ENCODE data around the gene ART3.

ART3 gene

DNA sequence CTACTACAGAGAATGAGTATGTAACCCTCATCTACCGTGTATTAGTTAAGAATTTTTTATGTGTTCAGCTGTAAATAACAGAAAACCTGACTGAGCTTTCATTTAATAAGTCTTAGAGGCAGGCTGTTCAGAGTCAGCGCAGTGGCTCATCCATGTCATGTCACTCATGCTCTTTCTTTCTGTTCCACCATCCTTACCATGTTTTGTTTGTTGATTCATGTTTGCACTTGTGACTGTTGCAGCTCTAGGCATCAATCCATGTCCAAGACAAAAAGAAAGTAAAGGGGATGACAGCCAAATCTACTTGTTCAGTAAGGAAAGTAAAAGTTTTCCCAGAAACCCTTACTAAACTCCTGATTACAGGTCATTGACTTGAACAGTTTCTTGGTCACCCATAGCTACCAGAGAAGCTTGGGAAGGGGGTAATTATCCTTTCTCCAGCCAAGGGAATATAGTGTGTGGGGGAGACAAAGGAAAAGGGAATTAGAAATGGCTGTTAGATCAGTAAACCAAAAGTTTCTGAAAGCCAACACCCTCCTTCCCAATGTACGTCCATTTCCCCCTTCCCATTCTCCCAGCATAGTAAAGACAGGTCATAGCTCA lies 9.0 kb downstream of the ART3 start:
- Histone ChIP-seq H3K27me3 (ENCODE audit: control insufficient read depth, insufficient read depth, low read length) (no peaks in the 10 kb centered on the region), H3K27ac (ENCODE audit: low read depth, low read length) (no peak overlapping the region), H3K9ac (ENCODE audit: low read length) (no peak overlapping the region), H3K36me3 (ENCODE audit: control insufficient read depth, insufficient read depth, low read length) (no peaks in the 10 kb centered on the region), H3K4me3 (ENCODE audit: low read length) (no peak overlapping the region), H3K4me1 (ENCODE audit: control insufficient read depth, insufficient read depth, low read length) (no peaks in the 10 kb centered on the region)

DNA sequence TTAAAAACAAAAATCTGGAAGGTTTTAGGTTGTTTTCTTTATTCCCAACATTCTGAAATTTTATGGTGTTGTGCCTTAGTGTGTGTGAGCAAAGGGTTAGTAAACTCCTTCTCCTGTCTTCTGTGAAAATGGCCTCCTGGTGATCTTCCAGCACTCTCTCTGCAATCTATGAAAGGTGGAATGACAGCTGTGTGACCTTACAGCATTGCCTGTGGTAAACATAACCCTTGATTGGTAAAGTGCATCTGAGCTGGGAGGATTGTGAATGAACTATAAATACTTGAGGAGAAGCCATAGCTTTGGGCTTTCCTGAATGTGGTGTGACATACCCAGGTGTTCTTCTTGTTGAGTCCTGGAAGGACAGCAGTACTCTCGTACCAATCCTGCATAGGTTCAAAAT lies 10.0 kb downstream of the ART3 start:
- no peak overlapping the region for H3K9ac ChIP-seq (ENCODE audit: low read length)
- H3K27ac ChIP-seq (ENCODE audit: low read depth, low read length) = no peak overlapping the region
- no peaks in the 10 kb centered on the region for H3K27me3 ChIP-seq (ENCODE audit: control insufficient read depth, insufficient read depth, low read length)
- no peaks in the 10 kb centered on the region for H3K36me3 ChIP-seq (ENCODE audit: control insufficient read depth, insufficient read depth, low read length)
- H3K4me3 ChIP-seq (ENCODE audit: low read length) = no peak overlapping the region
- no peaks in the 10 kb centered on the region for H3K4me1 ChIP-seq (ENCODE audit: control insufficient read depth, insufficient read depth, low read length)

GRCh38 chr4:76087007-76087769 lies 12.7 kb downstream of the ART3 start:
- H3K4me1 ChIP-seq (ENCODE audit: control insufficient read depth, insufficient read depth, low read length) = no peaks in the 10 kb centered on the region
- H3K36me3 ChIP-seq (ENCODE audit: control insufficient read depth, insufficient read depth, low read length) = no peaks in the 10 kb centered on the region
- no peak overlapping the region for H3K4me3 ChIP-seq (ENCODE audit: low read length)
- H3K27me3 ChIP-seq (ENCODE audit: control insufficient read depth, insufficient read depth, low read length) = no peaks in the 10 kb centered on the region
- no peak overlapping the region for H3K9ac ChIP-seq (ENCODE audit: low read length)
- no peak overlapping the region for H3K27ac ChIP-seq (ENCODE audit: low read depth, low read length)

DNA sequence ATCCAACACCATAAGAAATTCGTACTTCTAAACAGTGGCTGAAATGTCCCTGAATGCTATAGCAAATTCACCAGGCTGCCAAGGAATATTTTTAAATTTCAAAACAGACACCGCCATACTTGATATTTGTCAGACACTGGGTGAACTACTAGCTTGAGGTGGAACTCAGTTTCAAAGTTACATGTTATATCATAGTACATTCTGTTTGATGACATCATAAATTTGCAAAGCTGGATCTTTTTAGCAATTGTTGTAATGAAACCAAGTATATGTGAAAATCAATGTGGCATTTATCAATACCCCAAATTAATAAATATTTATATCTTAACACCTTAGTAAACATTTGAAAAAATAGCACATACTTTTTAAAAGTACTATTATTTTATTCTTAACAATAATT lies 14.2 kb downstream of the ART3 start:
- Histone ChIP-seq H3K27ac (ENCODE audit: low read depth, low read length) (no peak overlapping the region), H3K4me1 (ENCODE audit: control insufficient read depth, insufficient read depth, low read length) (no peaks in the 10 kb centered on the region), H3K4me3 (ENCODE audit: low read length) (no peak overlapping the region), H3K27me3 (ENCODE audit: control insufficient read depth, insufficient read depth, low read length) (no peaks in the 10 kb centered on the region), H3K9ac (ENCODE audit: low read length) (no peak overlapping the region), H3K36me3 (ENCODE audit: control insufficient read depth, insufficient read depth, low read length) (no peaks in the 10 kb centered on the region)

GRCh38 chr4:76090241-76090691 lies 15.8 kb downstream of the ART3 start:
- Histone ChIP-seq H3K36me3 (ENCODE audit: control insufficient read depth, insufficient read depth, low read length) (no peaks in the 10 kb centered on the region), H3K4me3 (ENCODE audit: low read length) (no peak overlapping the region), H3K9ac (ENCODE audit: low read length) (no peak overlapping the region), H3K4me1 (ENCODE audit: control insufficient read depth, insufficient read depth, low read length) (no peaks in the 10 kb centered on the region), H3K27ac (ENCODE audit: low read depth, low read length) (no peak overlapping the region), H3K27me3 (ENCODE audit: control insufficient read depth, insufficient read depth, low read length) (no peaks in the 10 kb centered on the region)

GRCh38 chr4:76091052-76091451 lies 16.5 kb downstream of the ART3 start:
- Histone ChIP-seq H3K27ac (ENCODE audit: low read depth, low read length) (no peak overlapping the region), H3K27me3 (ENCODE audit: control insufficient read depth, insufficient read depth, low read length) (no peaks in the 10 kb centered on the region), H3K36me3 (ENCODE audit: control insufficient read depth, insufficient read depth, low read length) (no peaks in the 10 kb centered on the region), H3K9ac (ENCODE audit: low read length) (no peak overlapping the region), H3K4me3 (ENCODE audit: low read length) (no peak overlapping the region), H3K4me1 (ENCODE audit: control insufficient read depth, insufficient read depth, low read length) (no peaks in the 10 kb centered on the region)

- no peak overlapping the region for H3K4me3 ChIP-seq (ENCODE audit: low read length)
- H3K27ac ChIP-seq (ENCODE audit: low read depth, low read length) = no peak overlapping the region
- H3K4me1 ChIP-seq (ENCODE audit: control insufficient read depth, insufficient read depth, low read length) = no peaks in the 10 kb centered on the region
- no peaks in the 10 kb centered on the region for H3K36me3 ChIP-seq (ENCODE audit: control insufficient read depth, insufficient read depth, low read length)
- no peak overlapping the region for H3K9ac ChIP-seq (ENCODE audit: low read length)
- H3K27me3 ChIP-seq (ENCODE audit: control insufficient read depth, insufficient read depth, low read length) = no peaks in the 10 kb centered on the region
Observed at GRCh38 chr4:76095568-76095967, 21.1 kb downstream of the ART3 start.

GRCh38 chr4:76096076-76096475 lies 21.6 kb downstream of the ART3 start:
- H3K27me3 ChIP-seq (ENCODE audit: control insufficient read depth, insufficient read depth, low read length) = no peaks in the 10 kb centered on the region
- H3K4me1 ChIP-seq (ENCODE audit: control insufficient read depth, insufficient read depth, low read length) = no peaks in the 10 kb centered on the region
- no peak overlapping the region for H3K27ac ChIP-seq (ENCODE audit: low read depth, low read length)
- no peak overlapping the region for H3K4me3 ChIP-seq (ENCODE audit: low read length)
- no peaks in the 10 kb centered on the region for H3K36me3 ChIP-seq (ENCODE audit: control insufficient read depth, insufficient read depth, low read length)
- no peak overlapping the region for H3K9ac ChIP-seq (ENCODE audit: low read length)

- H3K9ac ChIP-seq (ENCODE audit: low read length) = no peak overlapping the region
- no peaks in the 10 kb centered on the region for H3K4me1 ChIP-seq (ENCODE audit: control insufficient read depth, insufficient read depth, low read length)
- no peak overlapping the region for H3K27ac ChIP-seq (ENCODE audit: low read depth, low read length)
- no peak overlapping the region for H3K4me3 ChIP-seq (ENCODE audit: low read length)
- no peaks in the 10 kb centered on the region for H3K36me3 ChIP-seq (ENCODE audit: control insufficient read depth, insufficient read depth, low read length)
- H3K27me3 ChIP-seq (ENCODE audit: control insufficient read depth, insufficient read depth, low read length) = no peaks in the 10 kb centered on the region
Observed at GRCh38 chr4:76105652-76106051, 31.1 kb downstream of the ART3 start.

GRCh38 chr4:76106442-76106841 lies 31.9 kb downstream of the ART3 start:
- Histone ChIP-seq H3K27me3 (ENCODE audit: control insufficient read depth, insufficient read depth, low read length) (no peaks in the 10 kb centered on the region), H3K4me3 (ENCODE audit: low read length) (no peak overlapping the region), H3K4me1 (ENCODE audit: control insufficient read depth, insufficient read depth, low read length) (no peaks in the 10 kb centered on the region), H3K9ac (ENCODE audit: low read length) (no peak overlapping the region), H3K27ac (ENCODE audit: low read depth, low read length) (no peak overlapping the region), H3K36me3 (ENCODE audit: control insufficient read depth, insufficient read depth, low read length) (no peaks in the 10 kb centered on the region)

- Histone ChIP-seq H3K27me3 (ENCODE audit: control insufficient read depth, insufficient read depth, low read length) (no peaks in the 10 kb centered on the region), H3K4me1 (ENCODE audit: control insufficient read depth, insufficient read depth, low read length) (no peaks in the 10 kb centered on the region), H3K9ac (ENCODE audit: low read length) (no peak overlapping the region), H3K27ac (ENCODE audit: low read depth, low read length) (no peak overlapping the region), H3K4me3 (ENCODE audit: low read length) (no peak overlapping the region), H3K36me3 (ENCODE audit: control insufficient read depth, insufficient read depth, low read length) (peaks cover 3% of the 10 kb centered on the region)
Observed at GRCh38 chr4:76108467-76109181, 34.1 kb downstream of the ART3 start.

DNA sequence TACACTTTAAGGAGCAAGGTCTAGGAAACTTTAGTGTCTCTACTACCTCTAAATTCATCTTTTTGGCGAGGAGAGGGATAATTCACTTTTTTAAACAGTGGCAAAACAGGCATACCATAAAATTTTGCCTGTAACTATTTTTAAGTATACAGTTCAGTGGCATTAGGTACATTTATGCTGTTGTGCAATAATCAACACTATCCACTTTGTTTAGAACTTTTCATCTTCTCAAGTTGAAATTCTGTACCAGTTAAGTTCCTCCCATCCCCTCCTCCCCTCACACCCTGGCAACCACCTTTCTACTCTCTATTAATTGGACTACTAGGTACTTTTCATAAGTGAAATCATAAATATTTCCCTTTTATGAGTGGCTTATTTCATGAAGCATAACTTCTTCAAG lies 42.3 kb downstream of the ART3 start:
- H3K4me3 ChIP-seq (ENCODE audit: low read length) = no peak overlapping the region
- no peaks in the 10 kb centered on the region for H3K4me1 ChIP-seq (ENCODE audit: control insufficient read depth, insufficient read depth, low read length)
- no peak overlapping the region for H3K9ac ChIP-seq (ENCODE audit: low read length)
- H3K27me3 ChIP-seq (ENCODE audit: control insufficient read depth, insufficient read depth, low read length) = no peaks in the 10 kb centered on the region
- no peak overlapping the region for H3K27ac ChIP-seq (ENCODE audit: low read depth, low read length)
- peaks cover 14% of the 10 kb centered on the region for H3K36me3 ChIP-seq (ENCODE audit: control insufficient read depth, insufficient read depth, low read length)
